Adrenal gland (tissue), 12 donors: ENCODE data around the gene C6orf120. TPM values are rescaled to one million over a fixed set of nuclear protein-coding genes. Genes with fewer than 3 reads are reported as not detected.

Experiments
- DNase-seq, 7 donors: peaks; one replicate each; pipeline ENCODE4 v3.0.0-alpha.2; 2019 to 2020
- H3K27ac ChIP-seq, 5 donors: fragments of 200-600 bp; sonication (generic) in 4 of 5; 1 replicate in 3 of 5; 2 replicates in 2 of 5; pipeline versions ENCODE4 v1.5.1 to v1.8.0; 2016 to 2020; ENCODE audit warnings: mild to moderate bottlenecking in 1 of 5
- H3K27me3 ChIP-seq: fragments of 200-600 bp; 2 replicates; pipeline ENCODE4 v1.8.0; 2021
- H3K36me3 ChIP-seq, 2 donors: fragments of 200-600 bp; replicated peaks in 1 of 2; 1 replicate in 1 of 2; 2 replicates in 1 of 2; pipeline versions ENCODE4 v1.5.1 to v1.8.0; 2018 to 2022
- H3K4me1 ChIP-seq, 2 donors: fragments of 200-600 bp; replicated peaks in 1 of 2; 1 replicate in 1 of 2; 2 replicates in 1 of 2; pipeline versions ENCODE4 v1.5.1 to v1.8.0; 2018 to 2021
- H3K4me3 ChIP-seq, 4 donors: fragments of 200-600 bp; sonication (generic) in 3 of 4; one replicate each; pipeline ENCODE4 v1.5.1; 2016 to 2018
- H3K9me3 ChIP-seq, 3 donors: fragments of 200-600 bp; sonication (generic) in 1 of 3; replicated peaks in 1 of 3; 1 replicate in 2 of 3; 2 replicates in 1 of 3; pipeline versions ENCODE4 v1.5.1 to v1.8.0; 2016 to 2021
- CTCF ChIP-seq, 6 experiments: fragments of 450-650 bp in 4 of 6; fragments of 200-600 bp in 2 of 6; sonication (generic) in 1 of 6; IDR thresholded peaks; 1 replicate in 5 of 6; 2 replicates in 1 of 6; pipeline versions ENCODE4 v1.5.1 to v1.8.0; 2016 to 2021; ENCODE audit warnings: antibody characterized with exemption in 6 of 6, mild to moderate bottlenecking in 2 of 6, moderate library complexity in 1 of 6
- POLR2A ChIP-seq, 2 donors: fragments of 450-650 bp; IDR thresholded peaks; one replicate each; pipeline ENCODE4 v1.6.1; 2017; ENCODE audit warnings: antibody characterized with exemption in 2 of 2, mild to moderate bottlenecking in 2 of 2, moderate library complexity in 1 of 2
- WGBS, 4 donors: extraction: QIAGEN DNeasy Blood & Tissue Kit in 2 of 4; methylation state at CpG; one replicate each; pipeline versions ENCODE4 v1.1.5 to v1.1.7; 2013 to 2017; 5-methylcytosine and 5-hydroxymethylcytosine counted together
- intact Hi-C, 2 donors: fragments of 100-400 bp; cut with DNase I; formaldehyde crosslinking; loops; one replicate each; pipeline versions ENCODE4 v1.14.1 to v1.15.0; 2022 to 2023
- polyA plus RNA-seq, 3 donors: library from polyadenylated mRNA; stranded (reverse); fragments of 200-250 nt in 2 of 3; fragments of 350-450 nt in 1 of 3; fragmentation: Illumina TruSeq in 1 of 3; extraction: RNeasy Lipid Tissue Mini Kit (QIAGEN cat#74804) in 1 of 3; gene quantifications; one replicate each; pipeline ENCODE4 v1.2.3, GENCODE V29; 2013 to 2014
- total RNA-seq, 9 donors: library from RNA; depleted of rRNA in 4 of 9; stranded (reverse); fragments of >200 nt in 4 of 9; fragments of 120-200 nt in 1 of 9; fragmentation: NEBNext Ultra II Directional in 1 of 9; extraction: Animal tissue kit (Norgen Biotek cat#: 25700) in 1 of 9; gene quantifications; one replicate each; pipeline versions ENCODE4 v1.1.0 to v1.2.4, GENCODE V29; 2013 to 2023
- donor health status: healthy with polysubstance abuse.
- donor health status: Bipolar disorder and iron deficiency.
- donor health status: DM: yes; HTN: yes; CAD: no.
- donor health status: DM: no; HTN: no; CAD: no.
- donor health status: DM: no; HTN: no; CAD: no.
- donor health status: DM: yes; HTN: yes; CAD: no.

C6orf120 gene
- total and polyA plus RNA-seq, 12 donors: 5.0 to 59.9 (median 40.5) TPM

DNA sequence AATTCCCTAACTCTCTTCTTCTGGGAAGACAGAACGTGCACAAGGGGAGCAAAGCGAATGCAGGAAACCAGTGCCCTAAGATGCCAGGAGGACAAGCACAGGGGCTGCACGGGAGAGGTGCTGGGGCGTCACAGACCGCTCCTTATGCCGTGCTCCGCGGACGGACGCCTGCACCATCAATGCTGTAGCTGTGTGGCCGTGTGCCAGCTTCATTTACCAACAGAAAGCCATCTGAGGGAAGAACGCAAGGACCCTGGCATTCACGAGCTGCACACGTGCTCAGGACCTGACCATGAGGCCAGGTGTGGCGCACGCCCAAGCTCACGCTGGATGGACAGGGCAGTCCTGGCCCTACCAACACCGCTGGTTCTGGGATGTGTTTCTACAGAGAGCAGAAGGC, 35.5 kb upstream of the C6orf120 start:
- TF ChIP-seq CTCF (IDR thresholded peaks at IDR 0.05): no peak
- TF ChIP-seq POLR2A (IDR thresholded peaks at IDR 0.05): no peak
- intact Hi-C loops: no loop called here
- Histone ChIP-seq H3K27me3 (no peaks in the 10 kb centered on the region), H3K27ac (no peak overlapping the region), H3K4me3 (no peak overlapping the region), H3K4me1 (no peaks in the 10 kb centered on the region), H3K36me3 (peaks cover 0 to under 1% of the 10 kb centered on the region in 2 donors), H3K9me3 (no peaks in the 10 kb centered on the region)
- no peak for DNase-seq
- 92 to 98% (median 96%) methylated on average over 15 to 18 of the region's 18 CpGs for WGBS, 4 donors

DNA sequence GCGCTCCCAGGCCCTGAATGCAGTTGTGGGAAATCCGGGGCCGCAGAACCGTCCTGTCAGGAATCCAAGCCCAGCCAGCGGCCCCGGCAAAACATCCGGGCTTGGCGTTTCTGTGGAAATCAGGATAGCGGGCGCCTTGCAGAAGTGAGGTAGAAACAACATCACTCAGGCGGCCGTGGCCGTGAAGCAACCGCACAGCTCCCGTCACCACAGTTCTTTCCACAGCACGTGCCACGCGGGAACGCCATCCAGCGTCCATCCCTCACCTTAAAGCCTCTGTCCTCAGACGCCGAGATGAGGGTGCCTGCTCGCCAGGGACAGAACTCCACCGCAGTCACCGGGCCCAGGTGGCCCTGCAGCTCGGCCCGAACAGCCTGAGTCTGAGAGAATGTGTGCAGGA, 34.2 kb upstream of the C6orf120 start:
- H3K9me3 ChIP-seq: no peaks in the 10 kb centered on the region
- no peak overlapping the region for H3K4me3 ChIP-seq
- intact Hi-C loops: no loop called here
- no peaks in the 10 kb centered on the region for H3K27me3 ChIP-seq
- H3K27ac ChIP-seq: no peak overlapping the region
- 96 to 98% (median 97%) methylated on average over 21 to 27 of the region's 27 CpGs for WGBS, 4 donors
- peaks cover 0 to 9% of the 10 kb centered on the region in 2 donors for H3K36me3 ChIP-seq
- no peak for DNase-seq
- no peaks in the 10 kb centered on the region for H3K4me1 ChIP-seq
- TF ChIP-seq CTCF (IDR thresholded peaks at IDR 0.05): no peak

DNA sequence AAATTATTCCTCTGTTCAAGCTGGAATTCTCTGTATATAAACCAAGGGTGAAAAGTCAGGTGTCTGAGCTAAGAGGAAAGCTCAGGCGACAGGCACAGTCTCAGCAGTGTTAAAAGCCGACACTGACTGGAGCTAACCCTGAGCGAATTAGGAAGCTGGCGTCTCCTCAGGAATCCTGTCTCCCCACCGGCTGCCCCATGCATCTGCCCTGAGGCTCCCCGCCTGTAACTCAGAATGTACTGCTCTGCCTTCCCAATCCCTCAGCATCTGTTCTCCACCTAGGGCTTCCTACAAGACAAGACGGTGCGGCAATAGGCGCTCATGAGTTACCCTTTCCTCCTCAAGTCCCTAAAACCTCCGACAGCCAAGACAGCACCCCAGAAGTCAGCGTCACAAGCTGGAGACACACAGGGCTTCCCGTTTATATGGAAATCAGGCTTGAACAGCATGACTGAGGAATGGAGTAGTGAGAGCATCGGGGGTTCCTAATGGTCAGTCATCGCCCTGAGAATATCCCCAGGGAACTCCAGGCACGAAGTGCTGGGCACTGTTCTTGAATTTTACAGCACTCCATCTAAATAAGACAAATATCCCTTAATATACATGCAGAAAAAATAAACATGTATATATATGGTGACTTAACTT, 33.6 kb upstream of the C6orf120 start:
- 91 to 96% (median 95%) methylated on average over 14 to 15 of the region's 15 CpGs for WGBS, 4 donors
- H3K27ac ChIP-seq: no peak overlapping the region
- no peak for DNase-seq

GRCh38 chr6:169669147-169669546, 32.8 kb upstream of the C6orf120 start:
- Histone ChIP-seq H3K36me3 (peaks cover 0 to 9% of the 10 kb centered on the region in 2 donors), H3K4me1 (no peaks in the 10 kb centered on the region), H3K9me3 (no peaks in the 10 kb centered on the region), H3K27me3 (no peaks in the 10 kb centered on the region), H3K4me3 (no peak overlapping the region), H3K27ac (no peak overlapping the region)
- intact Hi-C loops: no loop called here
- no peak for DNase-seq
- TF ChIP-seq POLR2A (IDR thresholded peaks at IDR 0.05): no peak
- no peak for TF ChIP-seq CTCF (IDR thresholded peaks at IDR 0.05)
- WGBS, 4 donors: 91 to 95% (median 92%) methylated on average over 6 of the region's 6 CpGs

More for the DNA sequence above, 33.6 kb upstream of the C6orf120 start:
- Histone ChIP-seq H3K27me3 (no peaks in the 10 kb centered on the region), H3K4me3 (no peak overlapping the region), H3K9me3 (no peaks in the 10 kb centered on the region), H3K4me1 (no peaks in the 10 kb centered on the region), H3K36me3 (peaks cover 0 to 9% of the 10 kb centered on the region in 2 donors)
- intact Hi-C loops: no loop called here
- no peak for TF ChIP-seq POLR2A (IDR thresholded peaks at IDR 0.05)
- TF ChIP-seq CTCF (IDR thresholded peaks at IDR 0.05): no peak
